Hippocampal formation (tissue), 2 donors: ENCODE results near the gene SLC25A30.

Source experiments
- DNase-seq, 2 donors: peaks; one replicate each; lab custom pipeline; 2025; lab: John Stamatoyannopoulos, UW

The SLC25A30 gene

GRCh38 chr13:45417790-45418534 lies at the start of gene SLC25A30:
SLC25A30 (minus strand) TSS chr13:45418373; CDS start chr13:45411425, 6,948 bp downstream.
- DNase-seq, result peak; percentile 66 to 84

GRCh38 chr13:45466359-45466758 lies 48.2 kb upstream of the SLC25A30 start:
- DNase-seq, result no peak

- peak; percentile 94 to 96 for DNase-seq
Measured at GRCh38 chr13:45464687-45465453, 46.7 kb upstream of the SLC25A30 start, which contains the start of gene COG3. COG3 (plus strand) TSS chr13:45464939; CDS start chr13:45465037, 98 bp downstream.

DNA sequence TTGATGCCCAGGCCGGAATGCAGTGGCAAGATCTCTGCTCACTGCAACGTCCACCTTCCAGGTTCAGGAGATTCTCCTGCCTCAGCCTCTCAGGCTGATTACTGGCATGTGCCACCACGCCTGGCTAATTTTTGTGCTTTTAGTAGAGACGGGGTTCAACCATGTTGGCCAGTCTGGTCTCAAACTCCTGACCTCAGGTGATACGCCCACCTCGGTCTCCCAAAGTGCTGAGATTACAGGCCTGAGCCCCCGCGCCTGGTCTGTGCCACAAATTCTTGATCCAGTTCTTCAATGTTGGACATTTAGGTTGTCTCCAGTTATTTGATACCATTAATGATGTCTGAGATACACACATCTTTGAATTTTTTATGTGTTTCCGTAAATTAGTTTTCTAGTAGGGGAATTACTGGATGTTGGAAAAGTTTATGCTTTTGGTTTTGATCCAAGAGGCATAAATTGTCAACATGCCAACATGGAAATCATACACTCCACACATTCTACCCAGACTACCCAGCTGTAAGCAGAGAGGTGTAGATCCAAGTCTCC lies 46.0 kb upstream of the SLC25A30 start:
- DNase-seq, result no peak

- no peak for DNase-seq
Measured at GRCh38 chr13:45456196-45456972, 38.2 kb upstream of the SLC25A30 start.

GRCh38 chr13:45454204-45454603 lies 36.0 kb upstream of the SLC25A30 start:
- DNase-seq, result no peak

GRCh38 chr13:45451282-45451681 lies 33.1 kb upstream of the SLC25A30 start:
- no peak for DNase-seq

GRCh38 chr13:45448965-45449559 lies 30.9 kb upstream of the SLC25A30 start:
- no peak for DNase-seq

- DNase-seq, result no peak
Measured at GRCh38 chr13:45447050-45447661, 29.0 kb upstream of the SLC25A30 start.

- DNase-seq, result no peak
Measured at GRCh38 chr13:45446181-45446580, 28.0 kb upstream of the SLC25A30 start.

DNA sequence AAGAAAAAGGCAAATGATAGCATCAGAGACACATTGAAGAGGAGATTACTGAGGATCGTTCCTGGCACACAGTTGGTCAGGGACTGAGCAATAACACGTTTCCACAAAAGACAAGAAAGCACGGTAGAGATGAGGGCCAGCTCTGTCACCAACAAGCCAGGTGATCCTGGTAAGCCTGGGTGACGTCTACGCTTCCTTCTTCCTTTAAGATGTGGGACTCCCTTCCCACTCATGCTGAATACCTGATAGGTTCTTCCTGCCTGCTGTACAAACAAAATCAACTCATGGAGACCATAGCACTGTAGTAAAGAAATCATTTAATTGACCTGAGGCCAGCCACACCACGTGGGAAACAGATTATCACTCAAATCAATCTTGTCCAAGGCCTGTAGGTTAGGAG lies 26.9 kb upstream of the SLC25A30 start:
- DNase-seq, result no peak

DNA sequence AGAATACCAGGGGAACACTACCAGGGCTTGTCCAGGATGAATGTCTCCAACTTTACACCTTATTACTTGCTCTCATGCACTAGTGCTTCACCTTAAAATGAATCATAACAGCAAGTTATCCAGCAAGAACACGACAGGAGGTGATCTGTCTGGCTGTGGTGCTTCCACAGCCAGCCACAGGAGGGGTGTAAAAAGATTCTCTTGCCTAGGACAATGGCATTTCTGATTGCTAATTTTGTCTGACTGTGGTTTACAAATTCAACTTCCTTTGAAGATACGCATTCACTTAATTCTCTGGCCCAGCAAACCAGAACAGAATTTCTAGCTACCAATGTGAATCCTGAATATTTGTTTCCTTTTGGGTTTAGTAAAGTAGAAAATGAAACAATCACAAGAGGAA lies 23.5 kb upstream of the SLC25A30 start:
- no peak for DNase-seq

DNA sequence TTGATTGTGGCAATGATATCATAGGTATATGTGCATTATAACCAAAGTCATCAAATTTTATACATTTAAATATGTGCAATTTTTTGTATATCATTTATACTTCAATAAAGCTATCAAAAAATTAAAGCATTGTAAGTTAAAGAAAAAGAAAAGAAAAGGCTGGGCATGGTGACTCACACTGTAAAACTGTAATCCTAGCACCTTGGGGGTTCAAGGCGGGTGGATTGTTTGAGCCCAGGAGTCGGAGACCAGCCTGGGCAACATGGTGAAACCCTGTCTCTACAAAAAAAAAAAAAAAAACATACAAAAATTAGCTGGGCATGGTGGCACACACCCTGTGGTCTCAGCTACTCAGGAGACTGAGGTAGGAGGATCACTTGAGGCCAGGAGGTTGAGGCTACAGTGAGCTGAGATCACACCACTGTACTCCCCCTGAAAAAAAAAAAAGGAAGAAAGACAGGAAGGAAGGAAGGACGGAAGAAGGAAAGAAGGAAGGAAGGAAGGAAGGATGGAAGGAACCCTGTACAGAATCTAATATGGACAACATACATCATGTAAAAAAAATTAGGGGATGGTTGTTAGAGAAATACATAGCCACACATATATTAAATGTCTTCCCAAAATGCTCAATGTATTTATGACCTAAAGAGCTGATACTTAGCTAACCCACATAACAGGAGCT lies 21.7 kb upstream of the SLC25A30 start:
- no peak for DNase-seq

GRCh38 chr13:45439008-45439407 lies 20.8 kb upstream of the SLC25A30 start:
- no peak for DNase-seq

- DNase-seq, result no peak
Measured at GRCh38 chr13:45437947-45438346, 19.8 kb upstream of the SLC25A30 start.

- DNase-seq, result no peak
Measured at GRCh38 chr13:45436953-45437352, 18.8 kb upstream of the SLC25A30 start.

DNA sequence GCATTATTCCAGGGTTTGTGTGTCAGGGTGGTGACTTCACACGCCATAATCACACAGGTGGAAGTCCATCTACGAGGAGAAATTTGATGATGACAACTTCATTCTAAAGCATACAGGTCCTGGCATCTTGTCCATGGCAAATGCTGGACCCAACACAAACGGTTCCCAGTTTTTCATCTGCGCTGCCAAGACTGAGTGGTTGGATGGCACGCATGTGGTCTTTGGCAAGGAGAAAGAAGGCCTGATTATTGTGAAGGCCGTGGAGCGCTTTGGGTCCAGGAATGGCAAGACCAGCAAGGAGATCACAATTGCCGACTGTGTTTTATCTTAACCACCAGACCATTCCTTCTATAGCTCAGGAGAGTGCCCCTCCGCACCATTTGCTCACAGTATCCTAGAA lies 18.2 kb upstream of the SLC25A30 start:
- DNase-seq, result no peak

GRCh38 chr13:45434556-45435371 lies 16.6 kb upstream of the SLC25A30 start:
- no peak for DNase-seq

DNA sequence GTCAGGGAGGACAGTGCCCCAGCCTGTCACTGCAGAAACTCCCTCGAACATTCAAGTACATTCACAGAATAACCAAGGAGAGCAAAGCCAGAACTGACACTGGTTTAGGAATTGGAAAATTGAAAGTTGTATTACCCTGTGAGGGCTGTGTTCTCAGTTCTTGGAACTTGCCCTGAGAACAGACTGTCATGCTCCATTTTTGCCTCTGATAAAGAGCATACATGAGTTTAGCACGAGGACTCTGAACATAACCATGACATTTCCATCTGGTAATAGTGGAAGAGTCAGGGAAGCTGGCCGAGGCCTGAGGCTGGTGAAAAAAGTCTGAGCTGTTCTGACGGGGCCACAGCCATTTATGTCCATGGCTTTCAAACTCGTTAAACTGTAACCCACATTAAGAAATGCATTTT lies 15.2 kb upstream of the SLC25A30 start:
- DNase-seq, result no peak
